HCT116 (cell line): ENCODE measurements around the gene DHRS7. TPM values are rescaled to one million over a fixed set of nuclear protein-coding genes. Genes with fewer than 3 reads are reported as not detected.
A peak's percentile ranks its signal among the peaks of the same experiment; 100 is the strongest.

ENCODE experiments used
- ATAC-seq: fragments of 200-7000 bp; cut with Tn5 transposase; 2 replicates; pipeline ENCODE4 v1.9.1; 2020; ENCODE audit warnings: mild to moderate bottlenecking, moderate library complexity
- BruUV-seq: library from RNA; stranded (reverse); fragments of 400-500 nt; replicated peaks from 2 replicates; lab custom pipeline; 2021; lab: Mats Ljungman, UMichigan
- CTCF ChIA-PET: fragments of 300-600 bp; sonication (Branson Sonifier 250); formaldehyde crosslinking; loops from one replicate; lab custom pipeline; 2021; ENCODE audit warnings: antibody characterized with exemption; lab: Charles Lee
- POLR2A ChIA-PET: fragments of 300-600, 350-600 bp; sonication (Branson Sonifier 250); formaldehyde crosslinking; loops from one replicate; lab custom pipeline; 2021; ENCODE audit warnings: antibody characterized with exemption; lab: Charles Lee
- RAD21 ChIA-PET, 2 experiments: fragments of 300-600 bp; sonication (Branson Sonifier 250); formaldehyde crosslinking; loops; one replicate each; lab custom pipeline; 2023; ENCODE audit warnings: low total read pairs in 2 of 2; ENCODE audit not compliant: uncharacterized antibody in 2 of 2, unreplicated experiment in 2 of 2, low non-redundant PET in 1 of 2; lab: Charles Lee
- DNase-seq: peaks from one replicate; pipeline ENCODE4 v3.0.0-alpha.2; 2010; ENCODE audit warnings: low read depth, low spot score
- H2AFZ ChIP-seq: fragments of 200-600 bp; shearing (Covaris generic), sonication (generic); 2 replicates; pipeline ENCODE4 v1.6.1; 2017; ENCODE audit warnings: low read depth, mixed run types, mixed read lengths, antibody characterized with exemption, low read length; ENCODE audit not compliant: poor library complexity, severe bottlenecking
- H3K27ac ChIP-seq: 2 replicates; pipeline ENCODE4 v1.5.1; 2012; ENCODE audit warnings: low read depth, low read length
- H3K27me3 ChIP-seq: fragments of 200-600 bp; sonication (generic); 2 replicates; pipeline ENCODE4 v1.6.1; 2016; ENCODE audit warnings: mixed run types, low read length, mixed read lengths; ENCODE audit not compliant: insufficient read depth
- H3K36me3 ChIP-seq, 2 experiments: fragments of 200-500 bp in 1 of 2; fragments of 200-600 bp in 1 of 2; sonication (Bioruptor generic) in 1 of 2; sonication (generic) in 1 of 2; 2 replicates each; pipeline versions ENCODE4 v1.5.1 to v1.6.1; 2014 to 2016; ENCODE audit warnings: low read length in 2 of 2, inconsistent platforms in 1 of 2, mixed read lengths in 1 of 2, mixed run types in 1 of 2; ENCODE audit not compliant: insufficient read depth in 2 of 2, control insufficient read depth in 1 of 2
- H3K4me1 ChIP-seq, 2 experiments: fragments of 200-600 bp in 1 of 2; sonication (generic) in 1 of 2; 2 replicates each; pipeline versions ENCODE4 v1.5.1 to v1.6.1; 2012 to 2017; ENCODE audit warnings: low read length in 2 of 2, inconsistent platforms in 1 of 2, mild to moderate bottlenecking in 1 of 2, mixed read lengths in 1 of 2, mixed run types in 1 of 2, moderate library complexity in 1 of 2; ENCODE audit not compliant: insufficient read depth in 2 of 2, control insufficient read depth in 1 of 2
- H3K4me2 ChIP-seq: fragments of 200-600 bp; sonication (generic); 2 replicates; pipeline ENCODE4 v1.6.1; 2017; ENCODE audit warnings: mixed run types, low read length, mixed read lengths
- H3K4me3 ChIP-seq, 2 experiments: fragments of 200-600 bp in 1 of 2; sonication (generic) in 1 of 2; replicated peaks in 1 of 2; 2 replicates each; pipeline ENCODE4 v1.5.1; 2011 to 2016; ENCODE audit warnings: low read length in 2 of 2, control low read depth in 1 of 2, low read depth in 1 of 2, mild to moderate bottlenecking in 1 of 2, mixed read lengths in 1 of 2, mixed run types in 1 of 2
- H3K79me2 ChIP-seq: fragments of 200-600 bp; sonication (generic); 2 replicates; pipeline ENCODE4 v1.6.1; 2017; ENCODE audit warnings: mild to moderate bottlenecking, mixed run types, low read length, moderate library complexity, mixed read lengths; ENCODE audit not compliant: insufficient read depth
- H3K9ac ChIP-seq: fragments of 200-600 bp; sonication (generic); 2 replicates; pipeline ENCODE4 v1.6.1; 2016; ENCODE audit warnings: low read length, mixed read lengths
- H3K9me2 ChIP-seq: fragments of 200-600 bp; sonication (generic), shearing (Covaris generic); 2 replicates; pipeline ENCODE4 v1.6.1; 2017; ENCODE audit warnings: mixed run types, mild to moderate bottlenecking, moderate library complexity; ENCODE audit not compliant: insufficient read depth
- H3K9me3 ChIP-seq, 2 experiments: fragments of 200-500 bp in 1 of 2; fragments of 200-600 bp in 1 of 2; sonication (Bioruptor generic) in 1 of 2; sonication (generic) in 1 of 2; 2 replicates each; pipeline ENCODE4 v1.6.1; 2014 to 2017; ENCODE audit warnings: low read length in 2 of 2, mixed read lengths in 2 of 2, inconsistent platforms in 1 of 2, low read depth in 1 of 2, mild to moderate bottlenecking in 1 of 2, mixed run types in 1 of 2, moderate library complexity in 1 of 2; ENCODE audit not compliant: control insufficient read depth in 1 of 2, insufficient read depth in 1 of 2
- H4K20me1 ChIP-seq: fragments of 200-600 bp; sonication (generic), shearing (Covaris generic); 2 replicates; pipeline ENCODE4 v1.6.1; 2017; ENCODE audit warnings: mixed run types, mild to moderate bottlenecking, moderate library complexity; ENCODE audit not compliant: insufficient read depth
- CTCF ChIP-seq, 3 experiments: fragments of 200-600 bp in 1 of 3; sonication (generic) in 1 of 3; IDR thresholded peaks in 2 of 3; conservative IDR thresholded peaks in 1 of 3; 2 replicates each; pipeline ENCODE4 v1.5.1; 2012 to 2017; ENCODE audit warnings: low read depth in 2 of 3, low read length in 2 of 3, antibody characterized with exemption in 1 of 3, borderline replicate concordance in 1 of 3, control low read depth in 1 of 3, mild to moderate bottlenecking in 1 of 3, mixed read lengths in 1 of 3, mixed run types in 1 of 3, moderate library complexity in 1 of 3; ENCODE audit not compliant: insufficient read depth in 1 of 3
- EGR1 ChIP-seq: IDR thresholded peaks from 2 replicates; pipeline ENCODE4 v1.6.1; 2012; ENCODE audit warnings: low read depth
- ELF1 ChIP-seq: IDR thresholded peaks from 2 replicates; pipeline ENCODE4 v1.6.1; 2012; ENCODE audit warnings: low read depth, borderline replicate concordance
- EZH2 ChIP-seq: fragments of 200-600 bp; sonication (generic); IDR thresholded peaks from 2 replicates; pipeline ENCODE4 v1.6.1; 2017; ENCODE audit warnings: antibody characterized with exemption, mixed run types
- JUND ChIP-seq: IDR thresholded peaks from 2 replicates; pipeline ENCODE4 v1.6.1; 2012
- MAX ChIP-seq: IDR thresholded peaks from 2 replicates; pipeline ENCODE4 v1.6.1; 2012
- REST ChIP-seq: IDR thresholded peaks from 2 replicates; pipeline ENCODE4 v1.6.1; 2012; ENCODE audit warnings: low read depth
- SP1 ChIP-seq: IDR thresholded peaks from 2 replicates; pipeline ENCODE4 v1.6.1; 2012; ENCODE audit warnings: low read depth
- SRF ChIP-seq: IDR thresholded peaks from 2 replicates; pipeline ENCODE4 v1.6.1; 2012; ENCODE audit warnings: low read depth
- YY1 ChIP-seq: IDR thresholded peaks from 2 replicates; pipeline ENCODE4 v1.6.1; 2011; ENCODE audit warnings: low read length, low read depth, moderate library complexity, mild to moderate bottlenecking; ENCODE audit not compliant: insufficient replicate concordance; ENCODE audit errors: extremely low read depth
- intact Hi-C: fragments of 100-400 bp; cut with micrococcal nuclease; formaldehyde crosslinking; loops from 2 replicates; pipeline ENCODE4 v1.10.0; 2022
- total RNA-seq: library from RNA; stranded (reverse); gene quantifications from one replicate; pipeline ENCODE4 v1.2.1, GENCODE V29; 2021; ENCODE audit not compliant: unreplicated experiment

Gene DHRS7
- total RNA-seq, 1 experiment from 2014 or later: 43.8 TPM

- CTCF ChIA-PET: no interaction called here
- H3K4me2 ChIP-seq: no peak overlapping the region
- POLR2A ChIA-PET: no interaction called here
- no peak overlapping the region for H3K27ac ChIP-seq
- BruUV-seq: no TSS peak
- H3K9ac ChIP-seq: no peak overlapping the region
- no peaks in the 10 kb centered on the region for H3K9me3 ChIP-seq
- no peaks in the 10 kb centered on the region for H4K20me1 ChIP-seq
- DNase-seq (no peak), ATAC-seq (peak; percentile 38; the same call in 1 of the 2 replicates)
- intact Hi-C loops: no loop called here
- no peaks in the 10 kb centered on the region for H3K36me3 ChIP-seq
- no peaks in the 10 kb centered on the region for H3K27me3 ChIP-seq
- no peak overlapping the region for H2AFZ ChIP-seq
- no peak for TF ChIP-seq SRF
- no peak for TF ChIP-seq CTCF (IDR thresholded peaks at IDR 0.05 in 2 of 3, conservative IDR thresholded peaks at IDR 0.05 in 1 of 3; ENCODE audit: borderline replicate concordance in 1 of 3, insufficient read depth in 1 of 3, low read depth in 2 of 3, low read length in 2 of 3)
- TF ChIP-seq SP1: no peak
- no peaks in the 10 kb centered on the region for H3K79me2 ChIP-seq
- RAD21 ChIA-PET: no interaction called here
- no peak overlapping the region for H3K4me3 ChIP-seq
- H3K9me2 ChIP-seq: no peaks in the 10 kb centered on the region
- no peaks in the 10 kb centered on the region for H3K4me1 ChIP-seq
Observed at GRCh38 chr14:60206249-60206670, 41.1 kb upstream of the DHRS7 start.

- no TSS peak for BruUV-seq
- H3K27ac ChIP-seq: no peak overlapping the region
- TF ChIP-seq REST (no peak), SRF (no peak), JUND (no peak), EZH2 (no peak), EGR1 (no peak), MAX (no peak), ELF1 (no peak), YY1 (no peak)
- H3K4me3 ChIP-seq: no peak overlapping the region
- ChIA-PET CTCF (no interaction called here), RAD21 (no interaction called here), POLR2A (no interaction called here)
- intact Hi-C loops: no loop called here
- H3K36me3 ChIP-seq: no peaks in the 10 kb centered on the region
- H3K79me2 ChIP-seq: no peaks in the 10 kb centered on the region
- ATAC-seq: no peak
- no peak overlapping the region for H3K9ac ChIP-seq
- no peaks in the 10 kb centered on the region for H3K4me1 ChIP-seq
- H3K9me3 ChIP-seq: no peaks in the 10 kb centered on the region
- no peaks in the 10 kb centered on the region for H3K9me2 ChIP-seq
- DNase-seq: no peak
- no peak overlapping the region for H3K4me2 ChIP-seq
- H2AFZ ChIP-seq: no peak overlapping the region
- no peaks in the 10 kb centered on the region for H3K27me3 ChIP-seq
- H4K20me1 ChIP-seq: no peaks in the 10 kb centered on the region
Observed at GRCh38 chr14:60204843-60205774, 39.9 kb upstream of the DHRS7 start.
